Measurements from ENCODE around the gene ETFA.

Gene ETFA

DNA sequence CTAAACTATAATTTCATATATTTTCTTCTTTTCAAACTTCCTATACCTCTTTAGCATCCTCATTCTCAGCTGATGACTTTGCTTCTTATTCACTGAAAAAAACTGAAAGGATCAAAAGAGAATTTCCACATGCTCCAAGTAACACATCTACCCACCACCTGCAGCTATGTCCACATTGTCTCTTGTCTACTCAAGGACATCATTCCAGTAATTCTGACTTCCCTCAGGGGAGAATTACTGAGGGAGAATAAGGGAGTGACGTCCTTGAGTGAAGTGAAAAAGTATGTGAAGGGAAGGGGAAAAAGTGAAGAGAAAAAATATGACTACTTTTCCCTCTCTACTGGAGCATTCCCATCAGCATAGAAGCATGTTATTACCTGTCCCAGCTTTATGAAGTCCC is 32.6 kb downstream of the ETFA start:
- Histone ChIP-seq H3K4me3 (ENCODE audit: low read depth, low read length, poor library complexity, severe bottlenecking) (no peak overlapping the region), H3K36me3 (ENCODE audit: insufficient read depth, low read length) (peaks cover 86% of the 10 kb centered on the region)

DNA sequence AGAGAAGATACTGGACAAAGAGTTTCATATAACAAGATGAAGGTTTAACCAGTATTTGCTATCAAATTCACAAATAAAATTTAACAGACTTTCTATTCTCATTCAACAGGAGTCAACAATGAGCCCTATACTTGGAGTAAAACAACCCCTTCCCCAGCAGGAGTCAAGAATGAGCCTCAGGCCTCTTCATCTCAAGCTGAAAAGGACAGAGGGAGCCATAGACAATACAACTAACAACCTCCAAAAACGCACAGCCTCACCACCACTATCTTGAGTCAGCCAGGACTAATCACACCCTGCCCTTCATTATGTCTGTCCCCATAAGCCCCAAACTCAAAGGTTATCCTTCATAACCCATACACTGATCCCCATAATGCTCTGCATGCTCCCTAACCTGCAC is 36.4 kb downstream of the ETFA start:
- no peaks in the 10 kb centered on the region for H3K9me2 ChIP-seq (ENCODE audit: low read depth, low read length)
- H3K79me2 ChIP-seq (ENCODE audit: insufficient read depth, low read length), result no peaks in the 10 kb centered on the region
- no peaks in the 10 kb centered on the region for H3K4me1 ChIP-seq (ENCODE audit: insufficient read depth, low read length, severe bottlenecking)
- H3K9ac ChIP-seq (ENCODE audit: low read length), result no peak overlapping the region
- H3K27me3 ChIP-seq (ENCODE audit: insufficient read depth, low read length), result no peaks in the 10 kb centered on the region
- H3K27ac ChIP-seq (ENCODE audit: low read depth, low read length, poor library complexity, severe bottlenecking), result no peak overlapping the region
- no peaks in the 10 kb centered on the region for H4K20me1 ChIP-seq (ENCODE audit: insufficient read depth, low read length)
- H3K9me3 ChIP-seq (ENCODE audit: low read length), result peaks cover 3% of the 10 kb centered on the region; the same call in 1 of the 2 replicates
- no peak overlapping the region for H3K4me2 ChIP-seq (ENCODE audit: low read length)
- H3F3A ChIP-seq (ENCODE audit: insufficient read depth, low read length), result no peaks in the 10 kb centered on the region
- H2AFZ ChIP-seq (ENCODE audit: low read length), result no peak overlapping the region
- peaks cover 86% of the 10 kb centered on the region for H3K36me3 ChIP-seq (ENCODE audit: insufficient read depth, low read length)
- H3K4me3 ChIP-seq (ENCODE audit: low read depth, low read length, poor library complexity, severe bottlenecking), result no peak overlapping the region
- no peak for TF ChIP-seq EZH2 (IDR thresholded peaks at IDR 0.05; ENCODE audit: borderline replicate concordance, low read length)
- TF ChIP-seq, protein P1, sequence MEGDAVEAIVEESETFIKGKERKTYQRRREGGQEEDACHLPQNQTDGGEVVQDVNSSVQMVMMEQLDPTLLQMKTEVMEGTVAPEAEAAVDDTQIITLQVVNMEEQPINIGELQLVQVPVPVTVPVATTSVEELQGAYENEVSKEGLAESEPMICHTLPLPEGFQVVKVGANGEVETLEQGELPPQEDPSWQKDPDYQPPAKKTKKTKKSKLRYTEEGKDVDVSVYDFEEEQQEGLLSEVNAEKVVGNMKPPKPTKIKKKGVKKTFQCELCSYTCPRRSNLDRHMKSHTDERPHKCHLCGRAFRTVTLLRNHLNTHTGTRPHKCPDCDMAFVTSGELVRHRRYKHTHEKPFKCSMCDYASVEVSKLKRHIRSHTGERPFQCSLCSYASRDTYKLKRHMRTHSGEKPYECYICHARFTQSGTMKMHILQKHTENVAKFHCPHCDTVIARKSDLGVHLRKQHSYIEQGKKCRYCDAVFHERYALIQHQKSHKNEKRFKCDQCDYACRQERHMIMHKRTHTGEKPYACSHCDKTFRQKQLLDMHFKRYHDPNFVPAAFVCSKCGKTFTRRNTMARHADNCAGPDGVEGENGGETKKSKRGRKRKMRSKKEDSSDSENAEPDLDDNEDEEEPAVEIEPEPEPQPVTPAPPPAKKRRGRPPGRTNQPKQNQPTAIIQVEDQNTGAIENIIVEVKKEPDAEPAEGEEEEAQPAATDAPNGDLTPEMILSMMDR (IDR thresholded peaks at IDR 0.05; ENCODE audit: low read length), result no peak

More for the DNA sequence above, 32.6 kb downstream of the ETFA start:
- H3K4me1 ChIP-seq (ENCODE audit: insufficient read depth, low read length, severe bottlenecking), result no peaks in the 10 kb centered on the region
- no peaks in the 10 kb centered on the region for H3K27me3 ChIP-seq (ENCODE audit: insufficient read depth, low read length)
- no peaks in the 10 kb centered on the region for H4K20me1 ChIP-seq (ENCODE audit: insufficient read depth, low read length)
- no peak overlapping the region for H2AFZ ChIP-seq (ENCODE audit: low read length)
- H3K79me2 ChIP-seq (ENCODE audit: insufficient read depth, low read length), result no peaks in the 10 kb centered on the region
- H3K9me2 ChIP-seq (ENCODE audit: low read depth, low read length), result no peaks in the 10 kb centered on the region
- no peak overlapping the region for H3K9ac ChIP-seq (ENCODE audit: low read length)
- H3K27ac ChIP-seq (ENCODE audit: low read depth, low read length, poor library complexity, severe bottlenecking), result no peak overlapping the region
- H3K4me2 ChIP-seq (ENCODE audit: low read length), result no peak overlapping the region
- H3F3A ChIP-seq (ENCODE audit: insufficient read depth, low read length), result no peaks in the 10 kb centered on the region
- H3K9me3 ChIP-seq (ENCODE audit: low read length), result no peaks in the 10 kb centered on the region
- TF ChIP-seq, protein P1 (IDR thresholded peaks at IDR 0.05; ENCODE audit: low read length), result no peak
- TF ChIP-seq EZH2 (IDR thresholded peaks at IDR 0.05; ENCODE audit: borderline replicate concordance, low read length), result no peak

GRCh38 chr15:76274226-76274625 is 37.0 kb downstream of the ETFA start:
- no peak overlapping the region for H3K4me2 ChIP-seq (ENCODE audit: low read length)
- no peaks in the 10 kb centered on the region for H3K4me1 ChIP-seq (ENCODE audit: insufficient read depth, low read length, severe bottlenecking)
- no peak overlapping the region for H3K27ac ChIP-seq (ENCODE audit: low read depth, low read length, poor library complexity, severe bottlenecking)
- no peak overlapping the region for H2AFZ ChIP-seq (ENCODE audit: low read length)
- H3K79me2 ChIP-seq (ENCODE audit: insufficient read depth, low read length), result no peaks in the 10 kb centered on the region
- no peaks in the 10 kb centered on the region for H4K20me1 ChIP-seq (ENCODE audit: insufficient read depth, low read length)
- TF ChIP-seq EZH2 (IDR thresholded peaks at IDR 0.05; ENCODE audit: borderline replicate concordance, low read length), result no peak
- TF ChIP-seq, protein P1 (IDR thresholded peaks at IDR 0.05; ENCODE audit: low read length), result no peak
- H3K9me3 ChIP-seq (ENCODE audit: low read length), result peaks cover 4% of the 10 kb centered on the region; the same call in 1 of the 2 replicates
- H3K4me3 ChIP-seq (ENCODE audit: low read depth, low read length, poor library complexity, severe bottlenecking), result no peak overlapping the region
- H3K9ac ChIP-seq (ENCODE audit: low read length), result no peak overlapping the region
- H3K36me3 ChIP-seq (ENCODE audit: insufficient read depth, low read length), result peaks cover 88% of the 10 kb centered on the region
- no peaks in the 10 kb centered on the region for H3K27me3 ChIP-seq (ENCODE audit: insufficient read depth, low read length)
- H3F3A ChIP-seq (ENCODE audit: insufficient read depth, low read length), result no peaks in the 10 kb centered on the region
- H3K9me2 ChIP-seq (ENCODE audit: low read depth, low read length), result no peaks in the 10 kb centered on the region

Data from OCI-LY1 (cell line).